ENCODE data around the gene MYOM3.
A peak's percentile ranks its signal among the peaks of the same experiment; 100 is the strongest.

MYOM3 gene

DNA sequence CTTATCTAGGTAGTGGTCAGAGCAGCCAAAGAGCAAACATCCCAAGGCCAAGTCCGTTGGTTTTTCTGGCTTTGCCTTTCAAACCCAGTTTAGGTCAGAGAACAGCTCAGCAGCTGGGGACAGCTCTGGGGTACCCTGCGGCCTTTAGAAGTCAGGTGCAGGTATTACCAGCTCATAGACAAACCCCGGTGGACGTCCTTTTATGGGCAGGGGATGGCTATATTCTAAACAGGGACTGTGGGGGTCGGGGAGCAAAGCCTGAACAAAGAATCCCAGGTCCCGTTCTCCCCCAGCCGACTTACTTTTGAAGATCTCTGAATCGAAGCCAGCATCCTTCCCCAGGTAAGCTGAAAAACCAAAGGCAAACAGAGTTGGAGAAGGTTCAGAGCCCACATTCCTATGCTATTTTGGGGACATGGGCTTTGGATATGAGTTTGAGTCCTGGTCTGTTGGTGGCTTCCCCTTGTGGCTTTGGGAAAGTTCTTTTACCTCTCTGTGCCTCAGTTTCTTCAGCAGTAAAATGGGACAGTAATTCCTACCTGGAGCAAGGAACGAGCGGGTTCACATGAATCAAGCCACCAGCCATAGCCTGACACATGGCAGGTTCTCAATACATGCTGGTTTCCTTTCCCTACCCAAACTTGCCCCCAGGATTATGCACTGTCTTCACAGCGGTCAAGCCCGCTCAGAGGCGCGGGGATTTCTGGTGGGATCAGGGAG, 16.6 kb downstream of the MYOM3 start:
- no peak for DNase-seq

DNA sequence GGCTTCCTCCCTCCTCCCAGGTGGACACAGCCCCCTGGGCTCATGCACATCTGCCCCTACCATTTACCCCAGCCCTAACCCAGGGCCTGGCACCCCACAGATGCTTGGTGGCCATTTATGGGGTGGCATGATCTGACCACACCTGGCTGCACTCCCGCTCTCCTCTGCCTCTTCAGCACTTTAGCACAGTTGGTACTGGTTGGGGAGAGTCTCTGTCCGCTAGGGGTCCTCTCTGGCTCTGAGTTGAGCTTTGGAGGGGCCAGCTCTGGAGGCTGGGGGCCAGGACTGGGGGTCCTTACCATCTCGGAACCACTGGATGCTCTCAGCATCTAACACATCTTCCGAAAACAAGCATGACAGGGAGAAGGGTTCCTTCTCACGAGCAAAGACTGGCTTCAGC, 17.4 kb downstream of the MYOM3 start:
- no peak for DNase-seq

DNA sequence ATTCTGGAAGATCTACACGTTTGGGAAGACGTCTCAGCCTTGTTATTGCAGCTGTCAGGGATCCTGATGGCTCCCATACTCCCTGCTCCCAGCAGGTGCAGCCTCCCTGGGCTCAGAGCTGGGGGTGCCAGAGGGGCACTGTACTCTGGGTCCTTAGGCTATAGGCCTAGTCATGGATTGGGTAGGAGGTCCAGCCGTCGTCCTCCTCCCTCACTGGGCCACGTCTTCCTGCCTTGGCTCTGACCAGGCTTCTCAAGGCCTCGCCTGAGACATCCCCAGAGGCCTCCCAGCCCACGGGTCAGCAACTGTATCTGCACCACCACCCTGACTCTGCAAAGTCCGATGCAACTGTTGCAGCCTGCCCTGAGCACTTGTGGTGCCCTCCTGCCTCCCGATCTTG, 18.2 kb downstream of the MYOM3 start:
- no peak for DNase-seq

- no peak for DNase-seq
Measured at GRCh38 chr1:24092979-24093378, 19.0 kb downstream of the MYOM3 start.

DNA sequence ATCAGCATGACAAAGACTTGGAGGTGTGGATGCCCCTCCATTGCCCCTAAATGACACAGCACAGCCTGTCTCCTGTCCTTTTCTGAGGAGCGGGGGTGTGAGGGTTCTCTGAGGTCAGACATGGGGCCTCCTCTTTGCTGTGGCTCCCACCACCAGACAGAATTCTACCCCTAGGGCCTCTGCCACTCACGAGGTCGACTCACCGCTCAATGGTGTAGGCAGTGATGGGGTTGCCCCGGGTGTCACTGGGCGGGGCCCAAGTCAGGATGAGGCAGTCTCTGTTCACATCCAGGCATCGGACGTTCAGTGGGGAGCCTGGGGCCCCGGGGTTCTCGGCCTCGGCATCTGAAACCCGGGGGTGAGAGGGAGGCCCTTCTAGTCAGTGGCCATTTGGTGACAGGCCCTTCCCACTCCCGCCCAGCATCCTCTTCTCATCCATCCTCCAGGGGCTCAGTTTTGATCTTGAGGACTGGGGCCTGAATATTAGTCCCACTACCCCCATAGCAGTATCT, 19.9 kb downstream of the MYOM3 start:
- DNase-seq, result no peak

- DNase-seq, result no peak
Measured at GRCh38 chr1:24090736-24091135, 21.2 kb downstream of the MYOM3 start.

- no peak for DNase-seq
Measured at GRCh38 chr1:24089743-24090555, 22.0 kb downstream of the MYOM3 start.

DNA sequence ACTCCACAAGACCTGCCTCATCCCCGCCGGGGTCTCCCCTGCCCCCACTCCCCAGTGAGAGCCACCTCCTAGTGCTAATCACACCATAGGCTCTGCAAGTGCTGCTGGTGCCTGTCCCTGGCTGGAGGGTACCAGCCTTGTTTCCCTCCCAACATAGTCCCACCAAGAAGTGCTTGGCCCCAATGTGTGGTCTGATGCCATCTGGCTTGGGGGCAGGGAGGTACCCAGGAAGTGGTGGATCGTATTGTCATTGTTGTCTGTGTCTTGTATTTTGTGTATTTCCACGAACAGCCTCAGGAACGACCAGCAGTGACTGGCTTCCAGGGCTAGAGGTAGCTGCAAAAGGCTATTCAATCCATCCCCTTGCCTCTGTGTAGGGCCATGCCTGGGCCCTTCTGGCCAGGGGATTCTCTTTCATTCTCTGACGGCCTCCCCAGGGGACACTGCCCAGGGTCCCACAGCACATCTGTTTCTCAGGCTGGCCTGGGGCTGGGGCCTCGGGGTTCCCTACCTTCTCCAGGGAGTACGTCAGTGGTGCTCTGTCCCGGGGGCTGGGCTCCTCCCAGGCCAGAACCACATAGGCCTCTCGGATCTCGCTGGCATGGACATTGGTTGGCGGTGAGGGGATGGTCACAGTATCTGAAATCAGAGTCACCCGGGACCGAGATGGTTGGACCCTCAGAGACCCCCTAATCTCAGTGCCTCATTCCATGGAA, 22.8 kb downstream of the MYOM3 start:
- no peak for DNase-seq

DNA sequence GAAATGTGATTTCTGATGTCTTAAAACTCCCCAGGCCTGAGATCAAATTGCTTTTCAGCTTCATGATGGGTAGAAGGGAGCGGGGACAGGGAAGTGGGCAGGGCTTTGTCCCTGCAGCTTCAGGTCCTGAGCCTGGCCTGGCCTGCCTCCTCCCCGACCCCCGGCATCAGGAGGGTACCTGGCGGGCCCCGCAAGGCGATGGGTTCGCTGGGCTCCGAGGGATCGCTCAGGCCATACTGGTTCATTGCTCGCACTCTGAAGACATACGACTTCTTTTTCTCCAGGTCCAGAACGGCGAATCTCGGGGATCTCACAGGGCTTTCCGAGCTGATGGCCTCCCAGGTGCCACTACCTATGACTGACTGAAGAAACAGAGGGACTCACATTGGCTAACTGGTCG, 25.5 kb downstream of the MYOM3 start:
- no peak for DNase-seq

DNA sequence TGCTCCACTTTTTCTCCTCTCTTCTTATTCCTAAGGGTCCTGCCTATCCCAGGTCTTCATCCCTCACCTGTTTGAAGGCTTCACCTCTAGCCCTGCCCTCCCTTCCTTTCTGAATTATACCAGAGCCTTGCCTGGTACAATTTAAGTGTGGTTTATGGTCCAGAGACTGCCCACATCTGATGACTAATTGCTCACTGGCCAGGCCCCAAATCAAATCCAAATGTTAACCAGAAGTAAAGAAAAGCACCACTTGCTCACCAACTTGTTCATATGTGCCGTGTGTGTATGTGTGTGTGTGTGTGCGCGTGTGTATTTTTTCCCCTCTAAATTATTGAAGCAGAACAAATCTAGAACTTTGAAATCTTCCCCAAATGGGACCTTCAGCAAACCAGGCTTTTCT, 26.4 kb downstream of the MYOM3 start:
- DNase-seq, result no peak

GRCh38 chr1:24085007-24085406, 26.9 kb downstream of the MYOM3 start:
- no peak for DNase-seq

DNA sequence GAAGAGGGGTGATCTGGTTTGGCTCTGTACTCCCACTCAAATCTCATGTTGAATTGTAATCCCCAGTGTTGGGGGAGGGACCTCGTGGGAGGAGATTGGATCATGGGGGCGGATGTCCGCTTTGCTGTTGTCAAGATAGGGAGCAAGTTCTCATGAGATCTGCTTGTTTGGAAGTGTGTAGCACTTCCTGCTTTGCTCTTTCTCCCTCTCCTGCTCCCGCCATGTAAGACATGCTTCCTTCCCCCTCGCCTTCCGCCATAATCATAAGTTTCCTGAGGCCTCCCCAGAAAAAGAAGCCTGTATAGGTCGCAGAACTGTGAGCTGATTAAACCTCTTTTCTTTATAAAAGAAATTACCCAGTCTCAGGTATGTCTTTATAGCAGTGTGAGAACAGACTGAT, 27.9 kb downstream of the MYOM3 start:
- no peak for DNase-seq

DNA sequence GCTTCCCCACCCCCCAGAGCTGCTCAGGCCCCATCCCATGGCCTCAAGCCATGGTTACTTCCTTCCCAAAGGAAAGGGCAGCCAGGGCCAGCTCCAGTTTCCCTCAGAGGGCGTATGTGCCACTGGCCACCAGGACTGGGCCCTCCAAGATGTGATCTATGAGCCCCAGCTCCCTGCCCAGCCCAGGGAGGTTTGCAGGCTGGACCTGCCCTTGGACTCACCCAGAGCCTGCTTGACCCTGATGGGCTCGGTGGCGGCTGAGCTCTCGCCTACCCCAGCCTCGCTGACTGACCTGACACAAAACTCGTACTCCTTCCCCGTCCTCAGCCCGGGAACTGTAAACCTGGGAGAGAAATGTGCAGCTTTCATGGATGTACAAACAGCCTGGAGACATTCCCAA, 29.6 kb downstream of the MYOM3 start:
- DNase-seq, result no peak

DNA sequence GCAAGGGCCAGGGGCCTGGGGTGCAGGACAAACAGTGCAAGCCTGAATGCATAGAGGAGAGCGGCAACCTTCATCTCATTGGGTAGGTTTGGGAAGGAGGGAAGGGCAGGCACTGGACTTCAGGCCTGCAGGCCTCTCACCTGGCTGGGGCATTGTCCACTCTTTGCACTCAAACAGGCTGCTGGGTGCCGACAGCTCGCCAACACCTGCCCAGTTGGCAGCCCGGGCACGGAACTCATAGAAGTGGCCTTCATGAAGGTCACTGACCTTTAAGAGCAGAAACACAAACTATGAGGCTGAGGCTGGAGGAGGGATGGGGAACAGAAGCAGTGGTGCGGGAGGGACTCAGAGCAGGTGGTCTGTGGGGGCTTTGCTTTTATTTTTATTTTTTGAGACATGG, 30.7 kb downstream of the MYOM3 start:
- DNase-seq, result no peak

DNA sequence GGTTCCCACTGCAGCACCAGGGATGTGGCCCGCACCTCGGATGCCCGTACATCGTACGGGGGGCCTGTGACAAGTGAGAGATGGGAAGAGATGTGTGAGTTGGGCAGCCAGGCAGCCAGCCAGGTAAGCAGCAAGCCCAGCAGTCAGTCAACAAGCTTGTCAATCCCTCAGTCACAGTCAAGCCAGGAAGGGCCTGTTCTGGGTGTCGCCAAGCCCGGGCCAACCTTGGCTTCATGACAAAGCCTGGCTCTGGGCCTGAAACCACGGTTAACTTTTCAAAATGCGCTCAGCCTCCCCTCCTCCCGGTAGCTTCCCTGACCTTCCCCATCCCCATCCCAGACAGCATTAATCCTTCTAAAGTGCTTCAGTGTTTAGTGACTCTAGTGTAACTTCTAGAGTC, 31.8 kb downstream of the MYOM3 start:
- DNase-seq, result no peak

DNA sequence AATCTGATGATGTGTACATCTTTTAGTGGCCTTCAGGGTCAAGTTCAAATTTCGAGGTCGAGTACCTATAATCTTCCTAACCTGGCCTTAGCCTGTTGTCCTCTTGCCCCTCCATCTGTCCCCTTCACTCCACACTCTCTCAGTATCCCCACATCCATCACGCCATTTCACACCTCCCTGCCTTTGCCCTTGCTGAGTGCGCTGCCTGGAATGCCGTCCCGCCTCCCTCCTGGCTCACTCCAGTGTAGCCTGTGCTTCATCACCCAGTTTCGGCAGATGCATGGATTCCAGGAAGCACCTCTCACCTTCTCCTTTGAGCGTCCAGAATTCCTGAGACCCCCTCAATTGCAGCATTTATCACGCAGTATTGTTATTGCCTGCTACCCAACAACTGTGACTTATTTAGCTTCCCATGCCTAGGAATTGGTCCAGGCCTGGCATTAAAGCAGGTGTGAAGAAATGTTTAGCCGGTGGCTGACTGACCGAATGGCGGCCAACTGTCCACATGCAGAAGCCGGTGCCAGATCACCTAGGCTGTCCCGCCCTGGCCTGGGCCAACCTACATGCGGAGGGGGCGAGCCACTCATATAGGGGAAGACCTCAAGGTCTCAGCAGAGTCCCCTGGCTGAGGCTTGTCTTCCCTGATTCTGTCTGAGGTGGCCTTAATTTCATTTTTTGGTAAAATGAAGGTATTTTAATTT, 34.5 kb downstream of the MYOM3 start:
- no peak for DNase-seq

- no peak for DNase-seq
Measured at GRCh38 chr1:24075946-24076345, 36.0 kb downstream of the MYOM3 start.

DNA sequence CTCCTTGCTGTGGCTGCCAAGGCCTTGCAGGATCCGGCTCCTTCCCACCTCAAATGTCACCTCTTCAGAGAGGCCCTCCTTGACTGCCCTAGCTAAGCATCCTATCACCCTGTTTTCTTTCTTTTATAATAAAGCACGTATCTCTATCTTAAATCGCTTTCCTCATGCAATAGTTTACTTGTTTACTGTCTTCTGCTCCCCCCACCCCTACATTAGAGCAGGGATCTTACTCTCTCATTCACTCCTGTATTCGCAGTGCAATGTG, 36.4 kb downstream of the MYOM3 start:
- no peak for DNase-seq

DNA sequence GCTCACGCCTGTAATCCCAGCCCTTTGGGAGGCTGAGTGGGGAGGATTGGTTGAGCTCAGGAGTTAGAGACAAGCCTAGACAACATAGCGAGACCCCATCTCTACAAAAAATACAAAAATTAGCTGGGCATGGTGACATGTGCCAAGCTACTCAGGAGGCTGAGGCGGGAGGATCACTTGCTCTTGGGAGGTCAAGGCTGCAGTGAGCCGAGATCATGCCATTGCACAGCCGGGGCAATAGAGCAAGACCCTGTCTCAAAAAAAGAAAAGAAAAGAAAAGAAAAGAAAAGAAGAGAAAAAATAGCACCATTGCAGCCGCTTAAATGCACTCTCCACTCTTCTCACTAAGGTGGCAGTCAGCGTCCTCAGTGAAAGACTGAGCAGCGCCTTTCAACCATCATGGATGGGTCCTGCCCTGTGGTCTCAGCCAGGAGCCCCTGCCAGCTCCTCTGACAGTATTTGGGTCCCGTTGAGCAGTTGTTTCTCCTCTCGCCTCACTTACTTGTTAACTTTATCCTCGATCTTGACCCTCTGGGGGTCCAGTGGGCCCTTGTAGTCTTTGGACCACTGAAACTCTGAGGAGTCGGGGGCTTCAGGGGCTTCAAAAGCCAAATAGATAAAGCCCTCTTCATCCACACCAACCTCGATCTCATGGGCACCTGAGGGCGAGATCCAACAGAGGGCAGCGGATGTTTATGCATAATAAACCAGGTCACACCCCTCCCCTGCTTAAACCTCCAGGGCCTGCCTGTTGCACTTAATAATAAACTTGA, 36.9 kb downstream of the MYOM3 start:
- no peak for DNase-seq

- DNase-seq, result no peak
Measured at GRCh38 chr1:24074196-24074595, 37.7 kb downstream of the MYOM3 start.

DNA sequence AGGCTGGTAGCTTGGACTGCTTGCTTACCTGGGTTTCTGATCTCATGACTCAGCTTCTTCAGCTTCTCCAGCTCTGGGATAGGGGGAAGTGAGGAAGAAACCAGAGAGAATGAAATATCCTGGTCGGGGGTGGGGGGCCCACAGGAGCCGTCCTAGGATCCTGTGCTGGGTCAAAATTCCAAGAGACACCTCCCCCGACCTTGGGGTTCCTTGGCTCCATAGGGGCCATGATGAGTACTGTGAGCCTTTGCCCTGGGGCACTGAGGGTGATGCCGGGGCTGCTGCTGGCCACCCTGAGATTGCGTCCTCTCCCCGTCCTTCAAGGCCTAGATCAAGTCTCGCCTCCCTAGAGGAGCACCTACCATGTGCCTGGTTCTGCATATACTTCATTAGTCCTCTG, 40.0 kb downstream of the MYOM3 start:
- no peak for DNase-seq

GRCh38 chr1:24070821-24071393, 41.0 kb downstream of the MYOM3 start:
- DNase-seq, result peak; percentile 60
